Activated CD8-positive, alpha-beta memory T cell treated with anti-CD3 and anti-CD28 coated beads, Interleukin-2, amount 50 U/mL, for 1 hour (primary cell): Measurements from ENCODE around the gene TTBK1.
A peak's percentile ranks its signal among the peaks of the same experiment; 100 is the strongest.

Experiments used
- DNase-seq: peaks from one replicate; pipeline ENCODE4 v3.0.0-alpha.2; 2020; ENCODE audit errors: extremely low read depth

The TTBK1 gene

DNA sequence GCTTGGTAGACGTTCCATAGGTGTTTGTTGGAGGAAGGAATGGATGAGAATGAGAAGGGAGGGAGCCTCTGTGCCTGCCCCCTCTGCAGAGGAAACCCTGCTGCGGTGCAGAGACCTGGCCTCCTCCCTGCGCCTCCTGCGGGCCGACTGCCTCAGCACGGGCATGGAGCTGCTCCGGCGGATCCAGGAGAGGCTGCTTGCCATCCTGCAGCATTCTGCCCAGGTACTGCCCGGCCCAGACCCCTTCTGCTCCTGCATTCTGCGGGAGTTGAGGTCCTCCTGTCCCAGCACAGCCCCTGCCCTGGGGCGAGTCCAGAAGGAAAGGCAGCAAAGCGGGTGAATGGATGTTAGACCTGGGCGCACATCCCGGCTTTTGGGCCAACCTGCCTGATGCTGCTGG lies 20.1 kb upstream of the TTBK1 start:
- DNase-seq = no peak

DNA sequence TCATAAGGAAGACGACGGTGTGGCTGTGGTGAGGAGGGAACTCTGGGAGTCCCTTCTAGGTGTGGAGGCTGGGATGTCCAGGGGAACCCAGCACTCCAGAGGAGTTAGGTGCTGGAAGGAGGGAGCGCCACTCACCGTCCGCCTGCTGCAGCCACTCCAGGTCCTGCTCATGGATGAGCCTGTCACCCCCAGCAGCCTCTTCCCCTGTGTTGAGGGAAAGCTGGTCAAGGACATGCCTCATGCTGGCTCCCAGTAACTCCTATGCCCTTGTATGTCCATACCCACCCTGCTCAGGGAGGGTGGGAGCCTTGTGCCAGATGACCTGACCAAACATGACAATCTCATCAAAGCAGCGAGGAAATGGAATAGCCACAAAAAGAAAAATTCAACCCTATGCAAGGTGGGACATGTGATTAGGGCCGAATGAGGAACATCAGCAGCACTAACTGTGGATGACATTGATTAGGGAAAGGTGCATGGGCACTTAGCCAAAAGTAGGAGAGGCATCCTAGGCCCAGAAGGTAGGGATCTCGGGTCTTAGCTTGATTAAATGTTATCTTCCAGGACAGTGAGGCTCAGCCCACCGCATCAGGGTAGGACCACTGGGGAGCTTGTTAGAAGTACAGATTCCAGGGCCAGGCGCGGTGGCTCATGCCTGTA lies 17.0 kb upstream of the TTBK1 start:
- DNase-seq = no peak

DNA sequence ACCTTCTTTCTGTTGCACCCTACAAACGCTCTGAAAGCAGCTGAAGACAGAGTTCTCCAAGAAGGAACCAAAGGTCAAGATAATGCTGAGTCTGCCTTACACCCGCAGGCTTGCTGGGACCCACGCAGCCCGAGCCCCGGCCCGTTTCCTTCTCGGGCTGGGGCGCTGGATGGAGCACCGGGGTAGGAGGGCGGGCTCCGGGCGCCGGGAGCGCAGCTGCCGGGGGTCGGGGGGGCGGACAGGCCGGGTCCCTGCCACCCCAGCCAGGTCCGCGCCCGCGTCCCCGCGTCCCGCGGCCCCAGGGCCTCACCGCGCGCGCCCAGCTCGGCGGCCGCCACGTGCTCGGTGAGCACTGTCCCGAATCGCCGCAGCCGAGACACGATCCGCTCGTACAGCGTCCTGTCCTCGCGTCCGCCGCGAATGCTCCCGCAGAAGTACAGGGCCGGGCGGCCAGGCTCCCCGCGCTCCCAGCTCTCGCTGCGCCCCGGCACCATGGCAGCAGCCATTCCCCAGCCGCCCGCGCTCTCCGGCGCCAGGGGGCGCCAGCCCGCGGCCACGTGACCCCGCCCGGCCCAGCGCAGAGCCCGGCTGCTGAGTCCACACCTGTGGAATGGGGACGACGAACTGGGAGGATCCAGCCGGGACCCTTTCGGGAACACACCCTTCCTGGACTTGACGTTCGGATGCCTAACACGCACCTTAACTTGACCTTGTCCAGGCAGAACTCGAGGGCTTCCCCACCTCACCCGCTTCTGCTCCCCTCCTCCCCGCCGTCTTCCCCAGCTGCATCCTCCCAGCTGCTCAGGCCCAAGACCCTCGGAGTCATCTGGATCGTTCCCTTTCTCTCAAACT lies 14.1 kb upstream of the TTBK1 start, which contains the start of gene DNPH1:
DNPH1 (minus strand) TSS at position 531 of the 852 bp plus-strand sequence; CDS start at position 506, 25 bp downstream.
- DNase-seq = no peak

DNA sequence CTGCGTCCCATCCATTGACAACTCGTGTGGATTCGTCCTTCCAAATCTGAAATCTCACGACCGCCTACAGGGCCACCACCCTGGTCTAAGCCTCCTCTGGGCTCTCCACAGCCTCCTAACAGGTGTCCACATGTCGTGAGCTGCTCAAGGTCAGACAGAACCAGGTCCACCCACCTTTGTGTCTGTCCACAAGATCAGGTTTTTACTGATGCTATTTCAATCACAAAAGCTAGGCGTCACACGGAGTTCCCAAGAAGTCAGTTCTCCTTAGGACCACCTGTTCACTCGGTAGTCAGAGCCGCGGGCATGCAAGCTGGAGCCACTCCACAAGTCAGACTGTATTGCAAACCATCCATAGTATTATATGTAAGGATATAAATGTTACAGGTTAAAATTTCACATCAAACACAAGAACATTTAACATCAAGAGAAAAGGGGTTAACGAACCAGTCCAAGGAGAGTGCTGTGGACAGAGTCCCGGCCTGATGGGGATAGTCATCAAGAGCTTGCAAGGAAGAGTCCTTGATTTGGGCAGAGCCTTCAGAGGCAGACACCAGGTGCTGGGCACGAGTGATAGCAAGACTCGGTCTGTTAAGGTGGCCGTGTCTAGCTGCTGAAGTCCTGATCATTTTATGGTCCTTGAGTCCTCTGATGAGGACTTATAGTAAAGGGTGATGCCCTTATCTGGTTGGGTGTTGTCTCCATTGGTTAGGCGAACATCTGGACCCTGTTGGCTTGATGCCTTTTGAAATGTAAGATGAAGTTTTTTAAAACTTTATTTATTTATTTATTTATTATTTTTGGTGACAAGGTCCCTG lies 13.3 kb upstream of the TTBK1 start:
- no peak for DNase-seq

DNA sequence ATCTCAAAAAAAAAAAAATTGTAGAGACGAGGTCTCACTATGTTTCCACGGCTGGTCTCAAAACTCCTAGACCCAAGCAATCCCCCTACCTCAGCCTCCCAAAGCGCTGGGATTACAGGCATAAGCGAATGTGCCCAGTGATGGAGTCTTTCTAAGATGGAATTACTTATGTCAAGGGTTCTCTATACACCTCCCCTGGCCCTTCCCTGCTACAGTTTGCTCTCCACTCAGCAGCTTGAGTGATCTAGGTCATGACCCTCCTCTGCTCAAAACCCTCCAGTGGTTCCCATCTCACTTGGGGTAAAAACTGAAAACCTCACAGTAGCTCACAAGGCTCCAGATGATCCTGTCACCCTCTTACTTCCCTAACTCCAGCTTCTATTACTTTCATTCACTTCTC lies 12.2 kb upstream of the TTBK1 start:
- DNase-seq = no peak

DNA sequence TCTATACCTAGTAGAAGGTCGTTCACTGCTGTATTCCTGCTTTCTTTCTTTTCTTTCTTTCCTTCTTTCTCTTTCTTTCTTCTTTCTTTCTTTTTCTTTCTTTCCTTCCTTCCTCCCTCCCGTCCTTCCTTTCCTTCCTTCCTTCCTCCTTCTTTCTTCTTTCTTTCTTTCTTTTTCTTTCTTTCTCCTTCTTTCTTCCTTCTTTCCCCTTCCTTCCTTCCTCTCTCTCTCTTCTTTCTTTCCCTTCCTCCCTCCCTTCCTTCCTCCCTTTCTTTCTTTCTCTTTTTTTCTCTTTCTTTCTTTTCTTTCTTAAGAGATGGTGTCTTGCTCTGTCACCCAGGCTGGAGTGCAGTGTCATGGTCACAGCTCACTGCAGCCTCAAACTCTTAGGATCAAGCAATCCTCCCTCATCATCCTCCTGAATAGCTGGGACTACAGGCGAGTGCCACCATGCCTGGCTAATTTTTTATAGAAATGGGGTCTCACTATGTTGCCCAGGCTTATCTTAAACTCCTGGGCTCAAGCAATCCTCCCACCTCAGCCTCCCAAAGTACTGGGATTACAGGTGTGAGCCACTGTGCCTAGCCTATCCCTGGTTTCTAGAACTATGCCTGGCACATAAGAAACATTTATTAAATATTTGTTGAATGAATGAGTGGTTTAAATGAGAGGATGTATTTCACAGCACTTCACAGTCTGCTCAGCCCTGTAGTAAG lies 11.4 kb upstream of the TTBK1 start:
- no peak for DNase-seq

DNA sequence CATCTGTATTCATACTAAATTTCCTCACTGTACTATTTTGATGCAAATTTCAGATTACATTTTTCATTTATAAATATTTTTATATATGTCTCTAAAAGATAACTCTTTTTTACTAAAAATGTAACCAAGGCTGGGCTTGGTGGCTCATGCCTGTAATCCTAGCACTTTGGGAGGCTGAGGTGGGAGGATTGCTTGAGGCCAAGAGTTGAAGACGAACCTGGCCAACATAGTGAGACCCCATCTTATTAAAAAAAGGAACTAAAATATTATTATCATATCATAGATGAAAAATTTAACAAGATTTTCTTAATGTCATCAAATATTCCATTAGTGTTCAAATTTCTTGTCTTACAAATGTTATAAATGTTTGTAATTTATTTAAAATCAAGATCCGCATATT lies 7.4 kb upstream of the TTBK1 start:
- DNase-seq = no peak

DNA sequence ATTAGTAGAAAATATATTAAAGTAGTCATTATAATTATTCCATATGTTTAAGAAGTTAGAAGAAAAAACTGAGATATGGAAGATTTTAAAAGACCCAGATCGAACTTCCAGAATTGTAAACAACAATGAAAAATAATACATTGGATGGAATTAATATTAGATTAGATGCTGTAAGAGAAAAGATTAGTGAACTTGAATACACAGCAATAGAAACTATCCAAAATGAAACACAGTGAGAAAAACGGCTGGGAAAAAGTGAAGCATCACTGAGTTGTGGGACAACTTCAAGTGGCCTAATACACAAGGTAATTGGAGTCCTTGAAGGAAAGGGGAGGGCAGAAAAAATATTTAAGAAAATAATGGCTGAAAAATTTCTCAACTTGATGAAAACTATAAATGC lies 4.2 kb upstream of the TTBK1 start:
- no peak for DNase-seq

DNA sequence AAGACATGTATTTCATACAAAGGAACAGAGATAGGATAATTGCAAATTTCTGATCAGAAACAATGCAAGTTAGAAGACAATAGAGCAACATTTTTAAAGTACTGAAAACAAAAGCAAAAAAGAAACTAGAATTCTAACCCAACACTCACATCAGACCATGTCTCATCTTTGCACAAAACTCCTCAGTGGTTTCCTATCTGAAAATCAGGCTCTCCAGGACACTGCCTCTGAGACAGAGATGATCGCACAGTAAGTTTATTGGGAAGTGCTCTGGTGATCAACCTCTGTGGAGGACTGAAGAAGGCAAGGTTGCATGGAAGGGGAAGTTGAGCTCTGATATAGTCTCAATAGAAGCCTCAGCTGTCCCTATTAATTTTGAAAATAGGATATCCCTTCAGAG lies 2.3 kb upstream of the TTBK1 start:
- no peak for DNase-seq

DNA sequence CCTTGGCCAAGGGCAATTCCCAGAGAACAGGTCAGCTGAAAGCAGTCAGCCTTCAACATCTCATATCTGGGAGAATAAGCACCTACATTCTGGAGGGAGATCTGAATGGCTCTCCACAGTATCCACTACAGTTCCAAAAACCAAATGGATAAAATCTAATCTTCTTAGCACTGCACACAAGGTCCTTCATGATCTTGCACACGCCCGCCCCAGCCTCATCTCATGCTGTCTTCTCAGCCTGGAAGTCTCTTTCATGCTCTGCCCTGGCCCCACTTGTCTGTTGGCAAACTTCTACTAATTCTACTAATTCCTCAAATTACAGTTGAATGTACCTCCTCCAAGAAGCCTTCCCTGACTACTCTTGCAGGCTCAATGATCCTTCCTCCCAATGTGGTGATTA lies 1.8 kb upstream of the TTBK1 start:
- no peak for DNase-seq

DNA sequence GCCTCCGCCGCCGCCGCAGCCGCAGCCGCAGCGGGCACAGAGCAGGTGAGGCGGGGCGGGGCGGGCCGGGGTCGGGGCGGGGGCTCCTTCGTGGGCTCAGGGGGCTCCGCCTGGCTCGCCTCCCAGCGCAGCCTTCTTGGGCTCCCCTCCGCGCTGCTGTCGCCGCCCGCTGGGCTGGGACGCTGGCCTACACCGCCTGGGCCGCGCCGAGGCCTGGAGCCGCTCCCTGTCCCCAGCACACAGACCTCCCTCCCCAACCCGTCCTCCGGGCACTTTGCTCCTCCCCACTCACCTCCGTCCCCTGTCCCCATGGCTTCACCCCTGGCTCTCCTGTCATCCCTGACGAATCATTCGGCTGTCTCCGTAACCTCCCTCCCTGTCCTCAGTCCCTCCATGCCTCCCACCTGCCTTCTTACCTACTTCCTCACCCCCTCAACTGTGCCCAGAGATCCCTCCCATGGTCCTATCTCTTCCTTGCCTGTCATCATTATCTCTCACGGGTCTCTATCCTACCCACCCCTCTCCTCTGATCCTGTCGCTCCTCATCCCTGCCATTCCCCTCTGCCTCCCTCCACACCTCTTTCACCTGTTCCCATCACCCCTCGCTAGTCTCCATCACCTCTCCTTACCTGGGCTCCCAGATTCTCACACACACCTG lies 512 bp downstream of the TTBK1 start:
- no peak for DNase-seq

DNA sequence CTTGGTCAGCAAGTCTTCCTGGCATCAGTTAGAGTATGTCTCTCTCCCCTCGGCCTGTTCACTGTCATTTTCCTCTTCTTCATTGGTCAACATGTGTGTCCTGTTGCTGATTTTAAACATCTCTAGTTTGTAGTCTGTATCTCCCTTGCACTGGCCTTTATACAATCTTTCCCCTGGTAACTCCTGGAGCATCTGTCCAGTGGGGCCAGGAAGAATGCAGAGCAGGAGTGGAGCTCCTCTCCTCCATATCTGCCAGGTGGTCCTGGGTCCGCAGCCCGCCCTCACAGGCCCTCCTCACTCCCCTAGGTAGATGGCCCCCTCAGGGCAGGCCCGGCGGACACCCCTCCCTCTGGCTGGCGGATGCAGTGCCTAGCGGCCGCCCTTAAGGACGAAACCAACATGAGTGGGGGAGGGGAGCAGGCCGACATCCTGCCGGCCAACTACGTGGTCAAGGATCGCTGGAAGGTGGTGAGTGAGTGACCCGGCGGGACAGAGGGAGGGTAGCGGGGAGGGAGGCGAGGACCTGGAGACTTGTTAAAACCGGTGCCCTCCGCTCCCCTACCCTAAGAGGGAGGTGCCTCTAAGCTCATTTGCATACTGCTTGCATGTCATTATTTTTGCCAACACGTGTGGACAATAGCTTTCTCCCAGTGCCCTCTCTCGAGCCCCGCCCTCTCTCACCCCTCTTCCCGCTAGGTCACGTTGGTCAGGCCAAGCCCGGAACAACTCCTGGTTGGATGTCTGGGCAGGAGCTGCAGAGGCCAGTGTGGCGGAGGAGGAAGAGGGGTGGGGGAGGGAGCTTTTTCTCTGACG lies 3.2 kb downstream of the TTBK1 start:
- no peak for DNase-seq

DNA sequence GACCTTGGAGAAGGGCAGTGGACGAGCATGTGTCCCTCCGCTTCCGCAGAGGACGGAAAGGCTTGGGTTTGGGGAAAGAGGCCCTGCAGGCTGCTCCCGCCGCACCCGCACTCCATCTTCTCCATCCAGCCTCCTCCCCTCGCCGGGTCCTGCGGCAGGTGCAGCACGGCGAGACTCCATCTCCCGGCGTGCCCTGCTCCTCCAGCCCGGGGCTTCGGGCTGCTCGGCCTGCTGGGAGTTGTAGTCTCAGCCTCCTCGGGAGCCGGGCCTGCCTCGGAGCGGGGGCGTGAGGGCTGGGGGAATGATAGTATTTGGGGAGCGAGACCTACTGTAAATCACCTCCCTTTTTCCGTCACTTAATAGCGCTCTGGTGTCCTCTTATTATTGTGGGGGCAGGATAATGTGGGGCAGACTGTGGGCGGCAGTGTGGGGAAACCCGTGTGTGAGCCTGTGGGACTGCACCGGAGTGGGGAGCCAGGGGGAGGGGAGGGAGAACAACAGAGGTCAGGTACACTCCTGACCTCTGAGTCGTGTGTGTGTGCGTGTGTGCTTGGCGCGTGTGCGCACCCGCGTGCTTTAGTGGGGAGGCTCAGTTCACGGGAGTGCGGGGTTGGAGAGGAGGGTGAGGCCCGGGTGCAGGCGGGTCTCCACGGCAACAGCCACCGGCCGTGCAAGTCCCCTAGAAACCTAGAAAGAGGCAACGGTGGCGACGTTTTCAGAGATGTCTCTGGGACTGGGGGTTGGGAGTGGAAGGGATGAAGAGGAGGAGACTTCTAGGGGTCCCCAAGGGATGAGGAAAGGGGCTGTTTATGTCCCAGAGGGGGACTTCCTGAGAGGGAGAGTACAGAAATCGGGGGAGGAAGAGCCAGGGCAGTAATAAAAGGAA lies 4.1 kb downstream of the TTBK1 start:
- DNase-seq = peak; percentile 29

DNA sequence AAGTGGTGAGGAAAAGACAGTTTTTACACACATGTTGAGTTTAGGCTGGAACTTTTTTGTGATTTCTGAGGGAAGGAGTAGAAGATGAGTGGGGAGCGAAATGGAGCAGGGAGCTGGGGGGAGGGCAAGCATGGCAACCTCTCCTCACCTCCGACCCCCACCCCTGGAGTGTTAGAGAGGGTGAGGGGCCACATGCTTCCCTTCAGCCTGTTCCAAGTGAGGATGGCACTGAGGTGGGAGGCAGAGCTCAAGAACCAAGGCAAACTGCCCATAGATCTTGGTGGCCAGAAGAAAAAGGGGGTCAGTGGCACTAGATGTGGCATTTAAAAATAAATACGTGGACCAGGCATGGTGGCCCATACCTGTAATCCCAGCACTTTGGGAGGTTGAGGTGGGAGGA lies 4.8 kb downstream of the TTBK1 start:
- DNase-seq = no peak

DNA sequence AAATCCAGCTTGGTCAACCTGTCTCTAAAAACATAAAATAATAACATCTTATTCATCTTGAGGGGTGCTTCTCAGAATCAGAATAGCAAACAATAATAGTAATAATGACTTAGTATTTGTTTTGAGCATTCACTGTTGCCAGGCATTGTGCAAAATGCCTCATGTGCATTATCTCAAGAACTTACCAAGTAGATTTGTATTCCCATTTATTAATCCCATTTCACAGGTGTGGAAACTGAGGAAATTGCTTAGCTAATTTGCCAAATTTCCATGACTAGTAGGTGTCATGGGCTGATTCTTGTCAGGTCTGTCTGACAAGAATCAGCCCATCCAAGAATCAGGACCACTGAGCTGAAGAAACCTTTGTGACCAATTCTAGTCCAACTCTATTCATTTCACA lies 5.5 kb downstream of the TTBK1 start:
- no peak for DNase-seq

DNA sequence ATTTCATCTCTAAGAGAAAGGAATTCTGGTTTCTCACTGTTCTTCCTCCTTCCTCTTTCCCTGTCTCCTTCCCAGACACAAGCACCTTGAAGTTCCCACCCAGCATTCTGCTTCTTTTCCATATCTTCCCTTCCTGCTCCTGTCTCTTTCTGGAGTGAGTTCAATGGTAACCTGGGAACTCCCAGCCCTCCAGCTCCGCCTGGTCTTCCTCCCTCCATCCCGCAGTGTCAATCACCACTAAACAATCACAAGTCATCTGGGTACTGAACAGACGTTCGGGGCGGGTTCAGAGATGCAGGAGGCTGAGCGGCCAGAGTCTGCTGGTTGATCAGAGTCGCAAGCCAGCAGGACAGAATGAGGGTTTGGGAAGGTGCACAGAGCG lies 7.7 kb downstream of the TTBK1 start:
- no peak for DNase-seq

DNA sequence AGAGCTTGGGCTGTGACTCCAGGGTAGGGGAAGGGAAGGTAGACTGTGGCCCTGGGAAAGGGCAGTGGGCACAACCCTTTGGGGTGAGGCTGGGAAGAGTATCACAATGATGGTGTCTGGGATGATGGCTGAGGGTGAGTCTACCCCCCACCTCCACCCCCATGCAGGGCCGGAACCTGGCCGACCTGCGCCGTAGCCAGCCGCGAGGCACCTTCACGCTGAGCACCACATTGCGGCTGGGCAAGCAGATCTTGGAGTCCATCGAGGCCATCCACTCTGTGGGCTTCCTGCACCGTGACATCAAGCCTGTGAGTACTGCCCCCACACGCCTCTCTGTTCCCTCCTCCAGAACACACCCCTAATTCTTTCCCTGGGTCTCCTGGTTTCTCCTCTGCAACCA lies 10.1 kb downstream of the TTBK1 start:
- DNase-seq = no peak

DNA sequence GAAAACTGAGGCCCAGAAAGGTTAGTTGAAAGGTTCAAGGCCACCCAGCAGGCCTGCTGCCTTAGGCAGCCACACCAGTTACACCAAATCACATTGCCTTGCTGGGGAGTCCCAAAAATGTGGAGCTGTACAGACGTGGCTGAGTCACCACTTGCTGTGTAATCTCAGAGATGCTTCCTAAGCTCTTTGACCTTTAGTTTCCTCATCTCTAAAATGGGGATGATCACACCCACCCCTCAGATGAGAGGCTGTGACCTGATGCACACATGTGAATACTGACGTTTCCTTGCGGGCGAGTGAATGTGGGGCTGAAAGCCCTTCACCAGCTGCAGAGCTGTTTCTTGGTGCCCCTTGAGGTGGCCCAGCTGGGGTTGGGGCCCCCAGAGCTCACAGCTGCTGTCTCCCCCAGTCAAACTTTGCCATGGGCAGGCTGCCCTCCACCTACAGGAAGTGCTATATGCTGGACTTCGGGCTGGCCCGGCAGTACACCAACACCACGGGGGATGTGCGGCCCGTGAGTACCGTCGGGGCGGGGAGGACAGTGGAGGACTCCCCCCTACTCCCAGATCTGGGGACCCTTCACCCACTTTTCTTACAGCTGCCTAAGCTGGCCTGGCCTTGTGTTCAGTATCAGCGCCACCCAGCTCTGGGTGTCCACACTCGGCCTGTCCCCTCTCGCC lies 11.0 kb downstream of the TTBK1 start:
- DNase-seq = no peak

DNA sequence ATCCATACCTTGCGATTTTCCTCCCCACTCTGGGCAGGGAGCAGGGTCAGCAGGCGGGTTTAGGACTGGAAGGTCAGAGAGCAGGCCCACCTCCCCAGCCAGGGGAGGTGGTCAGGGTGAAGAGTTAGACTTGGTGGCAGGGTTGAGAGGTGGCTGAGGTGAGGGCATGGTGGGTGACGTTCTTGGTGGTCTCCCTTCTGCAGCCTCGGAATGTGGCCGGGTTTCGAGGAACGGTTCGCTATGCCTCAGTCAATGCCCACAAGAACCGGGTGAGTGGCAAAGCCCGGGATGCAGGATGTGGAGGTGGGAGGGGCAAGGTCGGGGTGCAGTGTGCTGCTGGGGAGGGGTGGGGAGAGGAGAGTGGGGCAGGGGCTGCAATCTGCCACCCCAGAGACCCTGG lies 11.6 kb downstream of the TTBK1 start:
- no peak for DNase-seq
